HS-5 (cell line): Measurements from ENCODE around the gene NCAPH2.

Experiments used
- DNase-seq: peaks from one replicate; pipeline ENCODE4 v3.0.0-alpha.2; 2012; ENCODE audit warnings: low read depth

Gene NCAPH2

DNA sequence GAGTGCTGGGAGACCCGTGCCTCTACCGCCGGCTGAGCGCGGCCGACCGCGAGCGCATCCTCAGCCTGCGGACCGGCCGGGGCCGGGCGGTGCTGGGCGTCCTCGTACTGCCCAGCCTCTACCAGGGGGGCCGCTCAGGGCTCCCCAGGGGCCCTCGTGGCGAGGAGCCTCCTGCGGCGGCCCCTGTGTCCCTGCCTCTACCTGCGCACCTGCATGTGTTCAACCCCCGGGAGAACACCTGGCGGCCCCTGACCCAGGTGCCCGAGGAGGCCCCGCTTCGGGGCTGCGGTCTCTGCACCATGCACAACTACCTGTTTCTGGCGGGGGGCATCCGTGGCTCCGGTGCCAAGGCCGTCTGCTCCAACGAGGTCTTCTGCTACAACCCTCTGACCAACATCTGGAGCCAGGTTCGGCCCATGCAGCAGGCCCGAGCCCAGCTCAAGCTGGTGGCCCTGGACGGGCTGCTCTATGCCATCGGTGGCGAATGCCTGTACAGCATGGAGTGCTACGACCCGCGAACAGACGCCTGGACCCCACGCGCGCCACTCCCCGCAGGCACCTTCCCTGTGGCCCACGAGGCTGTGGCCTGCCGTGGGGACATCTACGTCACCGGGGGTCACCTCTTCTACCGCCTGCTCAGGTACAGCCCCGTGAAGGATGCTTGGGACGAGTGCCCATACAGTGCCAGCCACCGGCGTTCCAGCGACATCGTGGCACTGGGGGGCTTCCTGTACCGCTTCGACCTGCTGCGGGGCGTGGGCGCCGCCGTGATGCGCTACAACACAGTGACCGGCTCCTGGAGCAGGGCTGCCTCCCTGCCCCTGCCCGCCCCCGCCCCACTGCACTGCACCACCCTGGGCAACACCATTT lies 41.1 kb downstream of the NCAPH2 start:
- DNase-seq, result no peak

GRCh38 chr22:50550395-50550794 lies 42.4 kb downstream of the NCAPH2 start:
- no peak for DNase-seq

- DNase-seq, result no peak
These were observed 43.2 kb downstream of the NCAPH2 start for GRCh38 chr22:50551160-50551752.

- no peak for DNase-seq
These were observed 45.3 kb downstream of the NCAPH2 start for GRCh38 chr22:50553310-50553709.

DNA sequence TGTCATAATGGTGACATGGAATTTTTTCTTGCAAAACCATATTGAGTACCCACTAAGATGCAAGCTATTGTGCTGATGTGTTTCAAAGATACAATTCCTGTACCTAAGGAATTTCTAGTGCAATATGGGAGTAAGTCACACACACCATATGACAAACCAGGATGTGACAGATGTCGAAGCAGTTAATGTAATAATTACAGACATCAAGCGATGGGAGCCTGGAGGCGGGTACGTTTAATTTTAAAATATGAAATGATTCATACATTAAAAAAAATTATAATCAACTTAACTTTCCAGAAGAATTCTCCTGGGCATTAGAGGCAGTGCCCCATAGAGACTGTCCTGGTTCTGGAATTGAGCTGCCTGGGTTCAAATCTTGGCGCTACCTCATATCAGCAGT lies 48.7 kb downstream of the NCAPH2 start:
- no peak for DNase-seq

DNA sequence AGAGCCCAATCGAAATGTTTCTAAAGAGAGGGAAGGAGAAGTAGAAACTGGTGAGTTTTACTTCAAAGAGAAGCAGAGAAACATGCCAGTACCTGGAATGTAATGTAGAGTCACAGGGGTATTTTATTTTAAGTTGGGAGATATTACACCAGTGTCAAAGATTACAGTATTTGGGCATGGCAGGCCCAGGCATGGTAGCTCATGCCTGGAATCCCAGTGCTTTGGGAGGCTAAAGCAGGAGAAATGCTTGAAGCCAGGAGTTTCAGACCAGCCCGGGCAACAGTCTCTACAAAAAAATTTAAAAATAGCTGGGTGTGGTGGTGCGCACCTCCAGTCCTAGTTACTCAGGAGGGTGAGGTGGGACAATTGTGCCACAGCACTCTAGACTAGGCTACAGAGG lies 52.0 kb downstream of the NCAPH2 start:
- DNase-seq, result no peak

DNA sequence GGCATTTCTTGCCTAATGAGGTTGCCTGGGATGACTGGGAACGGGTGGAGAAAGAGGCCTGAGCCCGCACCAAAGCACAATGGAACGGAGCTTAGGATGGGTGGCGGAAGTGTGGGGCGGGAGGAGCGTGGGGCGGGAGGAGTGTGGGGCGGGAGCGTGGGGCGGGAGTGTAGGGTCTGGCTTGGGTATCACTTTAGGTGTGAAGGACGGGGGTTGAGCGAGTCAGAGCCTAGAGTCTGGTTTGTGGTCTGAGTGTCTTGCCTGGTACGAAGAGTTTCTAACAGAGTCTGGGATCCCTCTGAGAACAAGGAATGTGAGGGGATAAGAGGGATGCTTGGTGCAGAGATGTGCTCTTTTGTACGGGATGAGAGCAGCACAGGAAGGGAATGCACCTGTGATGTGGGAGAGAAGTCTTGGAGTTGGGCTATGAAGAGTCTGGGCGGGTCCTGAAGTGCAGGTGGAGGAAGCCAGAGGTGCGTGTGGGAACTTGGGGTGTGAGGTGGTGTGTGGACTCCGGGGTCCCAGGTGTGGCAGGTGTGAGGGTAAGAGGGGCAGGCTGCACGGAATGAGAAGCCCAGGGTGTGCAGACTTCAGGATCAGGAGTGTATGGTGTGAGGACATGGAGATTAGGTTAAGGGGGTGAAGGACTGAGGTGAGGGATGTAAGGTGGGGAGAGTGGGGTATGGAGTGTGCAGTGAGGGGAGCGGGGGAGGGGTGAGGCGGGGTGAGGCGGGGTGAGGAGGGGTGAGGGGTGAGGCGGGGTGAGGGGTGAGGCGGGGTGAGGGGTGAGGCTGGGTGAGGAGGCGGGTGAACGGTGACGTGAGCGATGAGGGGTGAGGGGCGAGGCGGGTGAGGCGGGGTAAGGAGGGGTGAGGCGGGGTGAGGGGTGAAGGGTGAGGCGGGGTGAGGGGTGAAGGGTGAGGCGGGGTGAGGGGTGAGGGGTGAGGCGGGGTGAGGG lies 53.7 kb downstream of the NCAPH2 start:
- DNase-seq, result no peak

DNA sequence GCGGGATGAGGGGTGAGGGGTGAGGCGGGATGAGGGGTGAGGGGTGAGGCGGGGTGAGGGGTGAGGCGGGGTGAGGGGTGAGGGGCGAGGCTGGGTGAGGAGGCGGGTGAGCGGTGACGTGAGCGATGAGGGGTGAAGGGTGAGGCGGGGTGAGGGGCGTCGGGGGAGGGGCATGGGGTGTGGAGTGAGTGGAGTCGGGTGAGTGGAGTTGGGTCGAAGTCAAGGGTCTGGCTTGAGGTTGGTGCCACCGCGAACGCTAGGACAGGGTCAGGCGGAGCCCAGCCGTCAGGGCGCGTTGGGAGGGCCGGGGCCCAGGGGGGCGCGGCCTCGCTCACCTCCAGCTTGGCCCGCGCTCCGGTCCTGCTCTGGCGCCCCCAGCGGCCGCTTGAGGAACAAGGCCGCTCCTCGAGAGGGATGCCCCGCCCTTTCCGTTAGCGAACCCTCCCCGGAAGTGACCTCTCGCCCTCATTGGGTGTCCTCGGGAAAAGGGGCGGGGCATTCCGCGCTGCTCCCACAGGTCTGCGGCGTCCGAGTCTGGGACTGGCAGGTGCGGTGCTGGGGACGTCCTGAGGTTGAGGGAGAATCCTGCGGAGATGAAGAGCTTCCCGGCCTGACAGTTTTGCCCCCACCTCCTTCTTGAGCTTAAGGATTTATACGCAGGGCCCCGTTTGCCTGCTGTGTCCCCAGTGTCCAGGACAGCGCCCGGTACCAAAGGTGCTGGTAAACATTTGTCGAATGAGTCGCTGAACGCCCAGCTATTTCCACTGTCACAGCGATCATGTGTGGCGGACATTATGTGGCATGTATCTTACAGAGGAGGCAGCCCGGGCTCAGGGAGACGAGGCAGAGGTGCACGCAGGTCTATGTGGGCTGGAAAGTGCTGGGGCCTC lies 54.7 kb downstream of the NCAPH2 start, which contains the start of gene SYCE3:
Gene SYCE3, minus strand, starts transcription at position 397 of the 890 bp plus-strand sequence. CDS start 6,514 bp downstream, outside the sequence.
- DNase-seq, result peak; percentile 69

- DNase-seq, result no peak
These were observed 55.6 kb downstream of the NCAPH2 start for GRCh38 chr22:50563413-50564160.

DNA sequence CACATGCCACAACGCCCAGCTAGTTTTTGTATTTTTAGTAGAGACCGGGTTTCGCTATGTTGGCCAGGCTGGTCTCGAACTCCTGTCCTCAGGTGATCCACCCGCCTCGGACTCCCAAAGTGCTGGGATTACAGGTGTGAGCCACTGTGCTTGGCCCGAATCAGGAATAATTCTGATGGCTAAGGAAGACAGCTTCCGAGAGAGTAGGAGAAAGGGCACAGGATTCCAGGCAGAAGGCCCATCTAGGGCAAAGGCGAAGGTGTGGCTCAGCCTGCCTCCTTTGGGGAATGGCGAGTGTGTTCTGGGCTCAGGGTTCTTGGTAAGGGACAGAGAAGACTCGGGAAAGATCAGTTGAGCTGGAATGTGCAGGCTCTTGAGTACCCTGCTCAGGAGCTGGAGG lies 56.3 kb downstream of the NCAPH2 start:
- DNase-seq, result no peak

GRCh38 chr22:50567721-50568252 lies 59.8 kb downstream of the NCAPH2 start:
- no peak for DNase-seq

GRCh38 chr22:50568626-50569025 lies 60.6 kb downstream of the NCAPH2 start:
- no peak for DNase-seq

GRCh38 chr22:50569041-50569459 lies 61.0 kb downstream of the NCAPH2 start:
- DNase-seq, result no peak

DNA sequence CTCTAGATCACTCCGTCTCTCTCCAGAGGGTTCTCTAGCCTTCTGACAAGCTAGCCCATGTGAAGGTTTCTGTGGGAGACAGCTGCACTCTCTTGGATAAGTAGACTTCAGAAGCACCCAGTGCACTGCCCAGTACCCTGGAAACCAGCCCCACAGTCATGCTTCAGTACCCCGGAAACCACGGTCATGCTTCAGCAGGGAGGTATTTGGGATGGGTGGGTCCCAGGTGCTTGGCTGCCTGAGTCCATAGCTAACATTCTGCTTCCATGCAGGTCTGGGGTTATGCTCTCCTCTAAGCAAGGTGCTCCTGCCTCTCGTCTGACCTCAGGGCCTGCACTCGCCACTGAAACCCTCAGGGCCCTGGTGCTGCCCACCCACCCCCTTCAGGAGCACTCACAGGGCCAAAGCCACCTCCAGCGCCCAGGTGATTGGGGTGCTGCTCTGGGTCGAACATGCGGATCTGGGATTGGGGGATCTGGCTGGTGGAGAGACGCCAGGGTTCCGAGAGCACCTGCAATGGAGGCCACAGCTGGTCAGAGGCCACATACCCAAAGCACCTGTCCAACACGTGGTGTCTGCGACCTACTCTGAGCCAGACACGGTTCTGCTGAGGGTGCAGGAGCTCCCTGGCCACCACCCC lies 62.0 kb downstream of the NCAPH2 start:
- DNase-seq, result no peak

DNA sequence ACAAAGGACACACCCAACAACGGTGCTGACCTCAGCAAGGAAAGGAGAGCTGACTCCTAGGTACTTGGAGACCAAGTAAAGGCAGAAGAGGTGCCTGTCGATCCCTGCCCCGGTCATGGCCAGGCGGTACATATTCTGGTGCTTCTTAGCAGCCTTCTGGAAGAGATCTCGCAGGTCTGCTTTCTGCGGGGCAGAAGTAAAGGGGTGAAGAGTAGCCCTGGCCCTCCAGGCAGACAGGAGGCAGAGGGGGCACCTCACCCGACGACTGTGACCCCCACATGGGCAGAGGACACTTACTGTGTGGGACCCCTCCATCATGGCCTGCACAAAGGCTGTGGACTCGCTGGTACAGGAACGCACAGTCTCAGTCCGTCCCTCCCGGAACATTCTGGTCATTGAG lies 62.8 kb downstream of the NCAPH2 start:
- DNase-seq, result no peak

DNA sequence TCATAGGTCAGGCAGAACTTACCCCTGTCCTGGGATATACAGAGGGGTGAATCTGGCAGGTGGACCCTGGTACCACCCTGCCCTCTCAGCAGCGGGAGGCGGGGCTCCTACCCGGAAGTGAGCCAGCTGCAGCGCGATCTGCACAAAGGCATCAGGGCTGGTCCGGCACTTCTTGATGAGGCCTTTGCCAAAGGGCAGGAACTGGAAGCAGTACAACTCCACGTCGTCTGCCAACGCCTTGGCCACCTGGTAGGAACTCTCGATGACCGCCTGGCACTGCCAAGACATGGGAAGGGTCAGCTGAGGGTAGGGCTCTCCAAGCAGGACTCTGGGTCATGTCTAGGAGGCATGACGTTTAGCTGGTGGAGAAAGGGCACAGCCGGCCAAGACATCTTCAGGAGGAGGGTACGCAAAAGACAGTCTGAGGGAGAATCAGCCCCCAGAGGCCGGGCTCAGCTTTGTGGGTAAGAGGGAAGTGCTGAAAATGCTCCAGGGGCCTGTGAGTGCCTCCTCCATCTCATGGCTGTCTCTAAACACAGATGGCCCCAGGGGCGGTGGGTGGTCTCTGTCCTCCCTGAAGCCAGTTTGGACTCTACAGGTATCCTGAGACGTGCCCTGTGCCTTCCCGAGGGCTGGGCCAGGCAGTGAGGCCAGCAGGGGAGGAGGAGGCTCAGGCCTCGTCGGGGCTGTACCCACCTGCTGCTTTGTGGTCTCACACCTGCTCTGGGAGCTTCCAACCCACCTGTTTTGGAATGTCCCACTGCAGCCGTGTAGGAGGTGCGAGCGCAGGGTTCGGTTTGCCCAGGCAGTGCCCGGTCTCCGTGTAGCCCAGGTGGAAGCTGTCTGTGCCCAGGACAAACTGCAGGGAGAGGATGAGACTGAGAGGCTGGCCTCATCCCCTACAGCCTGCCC lies 63.5 kb downstream of the NCAPH2 start:
- DNase-seq, result no peak

- DNase-seq, result no peak
These were observed 64.9 kb downstream of the NCAPH2 start for GRCh38 chr22:50572965-50573364.

- DNase-seq, result no peak
These were observed 65.7 kb downstream of the NCAPH2 start for GRCh38 chr22:50573491-50574382.
